Measurements from ENCODE around the gene STPG3. TPM values are rescaled to one million over a fixed set of nuclear protein-coding genes. Genes with fewer than 3 reads are reported as not detected.
A peak's percentile ranks its signal among the peaks of the same experiment; 100 is the strongest.

STPG3 gene
- total and polyA plus RNA-seq, 2 of the 8 experiments (the other 6 are each of a cell fraction or from before 2014, with no cell fraction given), result not detected

DNA sequence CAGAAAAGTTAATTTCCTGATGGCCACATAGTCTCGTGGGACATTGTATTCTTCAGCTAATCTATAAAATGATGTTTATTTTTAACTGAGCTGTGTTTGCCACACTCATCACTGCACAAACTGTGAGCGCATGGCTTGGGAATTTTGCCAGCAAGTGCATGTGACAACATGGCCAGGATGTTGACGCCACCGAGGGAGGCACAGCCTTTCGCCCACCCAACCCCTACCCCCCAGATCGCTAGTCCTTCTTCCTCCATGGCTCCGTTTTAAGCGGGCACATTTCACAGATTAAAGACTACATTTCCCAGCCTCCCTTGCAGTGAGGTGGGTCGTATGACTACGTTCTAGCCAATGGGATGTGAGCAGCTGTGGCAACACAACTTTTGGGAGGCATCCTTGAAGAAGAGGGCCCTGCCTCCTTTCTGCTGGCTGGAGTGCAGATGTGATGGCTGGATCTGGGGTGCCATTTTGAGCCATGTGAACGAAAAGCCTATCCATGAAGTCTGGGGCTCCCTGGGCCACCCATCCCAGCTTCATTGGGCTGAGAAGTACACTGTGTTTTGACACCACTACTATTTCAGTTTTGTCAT is 43.1 kb downstream of the STPG3 start:
- DNase-seq (ENCODE audit: low read depth in 1 of 2, low spot score in 2 of 2) (peak in 1 of 2 experiments; percentile 58), FAIRE-seq (peak; percentile 58)
- ChIA-PET CTCF (ENCODE audit: partially characterized antibody) (interaction anchor here (0.7 to 2.7 kb wide), 9 partner anchors 9 to 149 kb away, joined by 3 to 7 read pairs (median 3); no protein-coding TSS in a partner anchor), POLR2A (ENCODE audit: partially characterized antibody) (interaction anchor here (1.8 kb wide), 1 partner anchor 17 kb away, joined by 5 read pairs; the partner anchor contains the start of gene TOR4A)
- Histone ChIP-seq H3K79me1 (ENCODE audit: low read depth, low read length) (no peaks in the 10 kb centered on the region), H4K91ac (replicated peaks; ENCODE audit: insufficient read length, low read length) (no peak overlapping the region), H3K9ac (replicated peaks in 1 of 4; ENCODE audit: extremely low read depth in 1 of 4, low read depth in 3 of 4, low read length in 3 of 4) (no peak overlapping the region), H2BK5ac (ENCODE audit: low read depth, low read length) (0 out of 2 replicates have a peak overlapping the region, but pooled peaks have one; percentile 16), H2AFZ (ENCODE audit: low read length) (no peak overlapping the region), H3K23ac (ENCODE audit: insufficient read length) (no peak overlapping the region), H4K8ac (ENCODE audit: extremely low read depth, insufficient read depth, low read length) (no peak overlapping the region), H3K27ac (ENCODE audit: low read depth, low read length) (no peak overlapping the region), H3K4me1 (replicated peaks in 1 of 4; ENCODE audit: control insufficient read depth in 3 of 4, insufficient read depth in 4 of 4, low read length in 3 of 4) (peaks cover 3 to 24% (median 22%) of the 10 kb centered on the region in 4 experiments), H2BK15ac (ENCODE audit: low read length) (peak overlapping the region; percentile 73; the same call in 1 of the 2 replicates), H3K27me3 (replicated peaks in 1 of 4; ENCODE audit: control insufficient read depth in 3 of 4, extremely low read depth in 1 of 4, insufficient read depth in 3 of 4, low read length in 3 of 4) (peaks cover 0 to 24% (median 12%) of the 10 kb centered on the region in 4 experiments; a peak in 5 of 7 replicates), H3K36me3 (ENCODE audit: control insufficient read depth in 2 of 4, insufficient read depth in 4 of 4, low read length in 3 of 4) (no peaks in the 10 kb centered on the region), H3K18ac (ENCODE audit: extremely low read depth, low read length) (no peak overlapping the region), H4K20me1 (replicated peaks in 1 of 2; ENCODE audit: control insufficient read depth in 1 of 2, insufficient read depth in 2 of 2, low read length in 2 of 2) (peaks cover 3 to 5% of the 10 kb centered on the region in 2 experiments), H3K9me3 (ENCODE audit: insufficient read depth in 2 of 2, low read depth in 1 of 2, low read length in 1 of 2) (peaks cover 0 to 4% of the 10 kb centered on the region in 2 experiments; a peak in 2 of 4 replicates), H2BK120ac (replicated peaks; ENCODE audit: low read depth, low read length) (no peak overlapping the region), H3K79me2 (ENCODE audit: control insufficient read depth in 1 of 2, insufficient read depth in 2 of 2, low read length in 2 of 2) (no peaks in the 10 kb centered on the region), H3K4me3 (ENCODE audit: extremely low read depth in 1 of 4, insufficient read depth in 2 of 4, low read depth in 3 of 4, low read length in 4 of 4) (no peak overlapping the region), H4K5ac (ENCODE audit: insufficient read length, low read depth, low read length) (no peak overlapping the region), H3K14ac (ENCODE audit: insufficient read length) (no peak overlapping the region), H3K4ac (replicated peaks; ENCODE audit: insufficient read length, low read depth, low read length) (no peak overlapping the region), H3K23me2 (ENCODE audit: low read depth, low read length) (peaks cover 4% of the 10 kb centered on the region; the same call in 1 of the 2 replicates), H3K4me2 (ENCODE audit: insufficient read depth in 1 of 2, low read depth in 2 of 2, low read length in 2 of 2) (no peak overlapping the region; a peak in 1 of 4 replicates), H2AK5ac (ENCODE audit: low read depth, low read length) (peak overlapping the region; percentile 41; the same call in 1 of the 2 replicates), H2BK20ac (ENCODE audit: low read length) (no peak overlapping the region), H2BK12ac (ENCODE audit: low read depth, low read length) (peak overlapping the region; percentile 88), H3K56ac (replicated peaks; ENCODE audit: insufficient read length, low read depth, low read length) (no peak overlapping the region)
- WGBS, 2 experiments (ENCODE audit: extremely low coverage in 1 of 2, insufficient coverage in 1 of 2, insufficient read length in 1 of 2, insufficient replicate concordance in 2 of 2, low coverage in 1 of 2, low lambda C conversion rate in 2 of 2, missing lambda C conversion rate in 1 of 2), result 76% methylated on average over 11 of the region's 11 CpGs; no CpG with 5 or more reads in 1 of the 2 experiments
- no peak for TF ChIP-seq GABPA (IDR thresholded peaks at IDR 0.05; ENCODE audit: borderline replicate concordance, insufficient read depth, low read length)
- no peak for TF ChIP-seq CBX5 (IDR thresholded peaks at IDR 0.05; ENCODE audit: low read depth, low read length)
- TF ChIP-seq CREB1 (IDR thresholded peaks at IDR 0.05), result peak; percentile 12; the same call in 1 of the 2 replicates
- TF ChIP-seq, protein P1, sequence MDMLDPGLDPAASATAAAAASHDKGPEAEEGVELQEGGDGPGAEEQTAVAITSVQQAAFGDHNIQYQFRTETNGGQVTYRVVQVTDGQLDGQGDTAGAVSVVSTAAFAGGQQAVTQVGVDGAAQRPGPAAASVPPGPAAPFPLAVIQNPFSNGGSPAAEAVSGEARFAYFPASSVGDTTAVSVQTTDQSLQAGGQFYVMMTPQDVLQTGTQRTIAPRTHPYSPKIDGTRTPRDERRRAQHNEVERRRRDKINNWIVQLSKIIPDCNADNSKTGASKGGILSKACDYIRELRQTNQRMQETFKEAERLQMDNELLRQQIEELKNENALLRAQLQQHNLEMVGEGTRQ (IDR thresholded peaks at IDR 0.05; ENCODE audit: low read length), result peak; percentile 73
- no peak for TF ChIP-seq SP4 (IDR thresholded peaks at IDR 0.05; ENCODE audit: low read length)
- TF ChIP-seq SIX5 (IDR thresholded peaks at IDR 0.05; ENCODE audit: low read depth, low read length), result peak; percentile 67
- no peak for TF ChIP-seq CBX8 (IDR thresholded peaks at IDR 0.05; ENCODE audit: borderline replicate concordance, low read depth, low read length)
- peak; percentile 98 for TF ChIP-seq KDM1A (IDR thresholded peaks at IDR 0.05; ENCODE audit: borderline replicate concordance, low read length)
- no peak for TF ChIP-seq SRF (IDR thresholded peaks at IDR 0.05; ENCODE audit: low read depth, low read length)
- TF ChIP-seq, protein P2, sequence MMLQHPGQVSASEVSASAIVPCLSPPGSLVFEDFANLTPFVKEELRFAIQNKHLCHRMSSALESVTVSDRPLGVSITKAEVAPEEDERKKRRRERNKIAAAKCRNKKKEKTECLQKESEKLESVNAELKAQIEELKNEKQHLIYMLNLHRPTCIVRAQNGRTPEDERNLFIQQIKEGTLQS (IDR thresholded peaks at IDR 0.05; ENCODE audit: insufficient read depth, low read depth, low read length), result no peak
- no peak for TF ChIP-seq NANOG (IDR thresholded peaks at IDR 0.05; ENCODE audit: insufficient read depth, low read depth, low read length, poor library complexity, severe bottlenecking)

Measured in H1 (cell line).